Cardiac ventricle fibroblast (primary cell): ENCODE data around the gene NID2. TPM values are rescaled to one million over a fixed set of nuclear protein-coding genes. Genes with fewer than 3 reads are reported as not detected.

ENCODE experiments used
- total RNA-seq: library from RNA; depleted of rRNA; stranded (reverse); fragments of >200 nt; gene quantifications from 2 replicates; pipeline ENCODE4 v1.2.3, GENCODE V29; 2015

NID2 gene
- 852 and 1,009 TPM in 2 replicates for total RNA-seq

GRCh38 chr14:52068615-52069306 lies at the start of gene NID2:
NID2 (minus strand) TSS chr14:52069059; CDS start chr14:52068994, 65 bp downstream.

GRCh38 chr14:51989293-51990234 lies 79.3 kb downstream of the NID2 start, which contains the start of gene RTRAF:
RTRAF (plus strand) TSS chr14:51989546; CDS start chr14:51989640, 94 bp downstream.

Other genes starting within 250 kb of the NID2 start
- gene GNG2, start 208.4 kb downstream of the NID2 start, total RNA-seq: 13.2 and 16.4 TPM in 2 replicates
- gene RTRAF, start 79.5 kb downstream of the NID2 start, total RNA-seq: 70.0 and 77.6 TPM in 2 replicates
- 0.29 and 0.37 TPM in 2 replicates for gene PTGDR, start 198.6 kb upstream of the NID2 start, total RNA-seq
- gene PTGER2, start 245.3 kb upstream of the NID2 start, total RNA-seq: 5.6 and 7.1 TPM in 2 replicates